HFFc6 (cell line): ENCODE measurements around the gene HIRA. TPM values are rescaled to one million over a fixed set of nuclear protein-coding genes. Genes with fewer than 3 reads are reported as not detected.

Experiments used
- DNase-seq: peaks from one replicate; pipeline ENCODE4 v3.0.0-alpha.2; 2018
- H3K27ac Mint-ChIP-seq: 2 replicates; pipeline ENCODE4 v1.8.0; 2020; ENCODE audit warnings: mild to moderate bottlenecking, mixed read lengths
- H3K27me3 Mint-ChIP-seq: 2 replicates; pipeline ENCODE4 v1.8.0; 2021; ENCODE audit warnings: mild to moderate bottlenecking, moderate library complexity, mixed read lengths; ENCODE audit not compliant: insufficient read depth
- H3K36me3 Mint-ChIP-seq: 2 replicates; pipeline ENCODE4 v1.8.0; 2021; ENCODE audit warnings: low read depth, mixed read lengths
- H3K4me1 Mint-ChIP-seq: 2 replicates; pipeline ENCODE4 v1.8.0; 2020; ENCODE audit warnings: low read depth, mixed read lengths
- H3K4me3 Mint-ChIP-seq: 2 replicates; pipeline ENCODE4 v1.8.0; 2020; ENCODE audit warnings: mild to moderate bottlenecking, moderate library complexity, mixed read lengths
- H3K9me3 Mint-ChIP-seq: 2 replicates; pipeline ENCODE4 v1.8.0; 2020; ENCODE audit warnings: mild to moderate bottlenecking, mixed read lengths
- CTCF ChIP-seq: fragments of 200-600 bp; sonication (generic); IDR thresholded peaks from 2 replicates; pipeline ENCODE4 v1.5.0; 2021; ENCODE audit warnings: antibody characterized with exemption, mild to moderate bottlenecking
- total RNA-seq, 6 experiments: library from RNA; stranded (reverse); fragmentation: NEBNext Ultra II Directional; extraction: Animal tissue kit (Norgen Biotek cat#: 25700); gene quantifications; 2 replicates in 1 of 6; 3 replicates in 5 of 6; pipeline ENCODE4 v1.2.3, GENCODE V29; 2021

Gene HIRA
- total RNA-seq, 6 experiments from 2014 or later = 26.6 to 30.8 (median 27.4) TPM

DNA sequence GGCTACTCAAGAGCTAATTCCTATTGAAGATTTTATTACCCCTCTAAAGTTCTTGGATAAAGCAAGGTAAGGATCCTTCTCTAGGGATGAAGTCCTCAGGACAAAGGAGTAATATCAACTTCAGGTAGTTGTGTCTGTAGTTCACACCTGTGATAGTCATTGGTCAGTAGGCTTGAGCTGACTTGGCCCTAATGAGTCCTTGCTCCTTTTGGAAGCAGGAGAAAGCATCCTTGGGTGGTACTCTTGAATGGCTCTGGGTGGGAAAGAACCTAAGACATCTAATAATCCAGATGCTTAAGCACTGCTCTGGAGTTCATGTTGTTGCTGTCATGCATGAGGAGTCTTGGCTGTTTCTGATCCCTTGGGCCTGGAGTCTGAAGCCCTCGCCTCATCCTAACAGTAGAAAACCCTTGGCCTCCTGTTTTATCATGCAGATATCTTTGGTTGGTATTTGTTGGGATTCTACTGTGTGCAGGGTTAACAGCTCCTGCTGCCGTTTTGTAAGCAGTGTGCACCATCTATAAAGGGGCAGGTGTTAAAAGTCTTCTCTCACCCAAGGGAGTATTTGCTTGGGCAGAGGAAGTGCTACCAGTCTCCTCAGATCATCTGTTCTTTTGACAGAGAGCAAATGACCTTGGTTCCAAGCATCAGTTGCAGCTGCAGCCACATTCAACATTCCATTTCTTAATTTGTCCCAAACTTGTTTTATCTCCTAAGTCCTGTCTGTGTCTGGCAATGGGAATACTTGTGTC is 3.5 kb upstream of the HIRA start:
- no peak for DNase-seq
- H3K36me3 Mint-ChIP-seq = peaks cover 23% of the 10 kb centered on the region; the same call in 1 of the 2 replicates
- no peaks in the 10 kb centered on the region for H3K27me3 Mint-ChIP-seq
- H3K9me3 Mint-ChIP-seq = no peaks in the 10 kb centered on the region
- H3K4me3 Mint-ChIP-seq = no peak overlapping the region
- no peak for TF ChIP-seq CTCF
- H3K4me1 Mint-ChIP-seq = peaks cover 19% of the 10 kb centered on the region
- peak overlapping the region; percentile 18; the same call in 1 of the 2 replicates for H3K27ac Mint-ChIP-seq

- H3K4me3 Mint-ChIP-seq = peak overlapping the region; percentile 89; the same call in 1 of the 2 replicates
- no peaks in the 10 kb centered on the region for H3K9me3 Mint-ChIP-seq
- peaks cover 25% of the 10 kb centered on the region for H3K4me1 Mint-ChIP-seq
- H3K36me3 Mint-ChIP-seq = peaks cover 23% of the 10 kb centered on the region; the same call in 1 of the 2 replicates
- H3K27ac Mint-ChIP-seq = no peak overlapping the region
- TF ChIP-seq CTCF = no peak
- H3K27me3 Mint-ChIP-seq = no peaks in the 10 kb centered on the region
- DNase-seq = no peak
These were observed 2.9 kb upstream of the HIRA start for GRCh38 chr22:19434401-19434800.

GRCh38 chr22:19432133-19432851 is 759 bp upstream of the HIRA start, which contains the start of gene MRPL40:
MRPL40 (plus strand) TSS chr22:19432545; CDS start chr22:19432555, 10 bp downstream.
- peaks cover 25% of the 10 kb centered on the region; the same call in 1 of the 2 replicates for H3K36me3 Mint-ChIP-seq
- peak within 1 kb of the TSS; percentile 89 for H3K4me3 Mint-ChIP-seq
- TF ChIP-seq CTCF = no peak; the same call in 1 of the 2 replicates
- peak; percentile 86 for DNase-seq
- no peaks in the 10 kb centered on the region for H3K9me3 Mint-ChIP-seq
- peaks cover 39% of the 10 kb centered on the region for H3K4me1 Mint-ChIP-seq
- no peaks in the 10 kb centered on the region for H3K27me3 Mint-ChIP-seq
- H3K27ac Mint-ChIP-seq = peak within 1 kb of the TSS; percentile 90

- peak; percentile 74 for TF ChIP-seq CTCF
- Mint-ChIP-seq H3K4me3 (peak overlapping the region; percentile 89), H3K36me3 (peaks cover 28% of the 10 kb centered on the region; the same call in 1 of the 2 replicates), H3K4me1 (peaks cover 52% of the 10 kb centered on the region), H3K27me3 (no peaks in the 10 kb centered on the region), H3K27ac (peak overlapping the region; percentile 83), H3K9me3 (no peaks in the 10 kb centered on the region)
- peak; percentile 14 for DNase-seq
These were observed 517 bp downstream of the HIRA start for GRCh38 chr22:19430890-19431541.
